Progenitor cell of endocrine pancreas (in vitro differentiated cells): ENCODE data around the gene ZNF726. TPM values are rescaled to one million over a fixed set of nuclear protein-coding genes. Genes with fewer than 3 reads are reported as not detected.
"Not testable (repeated sequence)": the region's sequence is repeated elsewhere in the genome, so short reads cannot be mapped to it uniquely, and the experiment has no call there.

Experiments used
- DNase-seq: peaks from one replicate; pipeline ENCODE4 v3.0.0; 2021; ENCODE audit warnings: low spot score; ENCODE audit not compliant: unreplicated experiment
- H3K27ac Mint-ChIP-seq: 2 replicates; pipeline ENCODE4 v1.8.0; 2021; ENCODE audit warnings: mild to moderate bottlenecking, moderate library complexity, mixed read lengths
- H3K27me3 Mint-ChIP-seq: 2 replicates; pipeline ENCODE4 v1.8.0; 2021; ENCODE audit warnings: mixed read lengths
- H3K36me3 Mint-ChIP-seq: 2 replicates; pipeline ENCODE4 v1.8.0; 2022; ENCODE audit warnings: mixed read lengths; ENCODE audit not compliant: insufficient read depth
- H3K4me1 Mint-ChIP-seq: 2 replicates; pipeline ENCODE4 v1.8.0; 2021; ENCODE audit warnings: low read depth, mixed read lengths
- H3K4me3 Mint-ChIP-seq: 2 replicates; pipeline ENCODE4 v1.8.0; 2021; ENCODE audit warnings: low read depth, mild to moderate bottlenecking, moderate library complexity, mixed read lengths
- H3K9me3 Mint-ChIP-seq: 2 replicates; pipeline ENCODE4 v1.8.0; 2021; ENCODE audit warnings: low read depth, mixed read lengths
- CTCF ChIP-seq: fragments of 200-600 bp; sonication (generic); IDR thresholded peaks from one replicate; pipeline ENCODE4 v1.5.0; 2021; ENCODE audit warnings: antibody characterized with exemption, mild to moderate bottlenecking; ENCODE audit not compliant: unreplicated experiment
- total RNA-seq: library from RNA; stranded (reverse); gene quantifications from 2 replicates; pipeline ENCODE4 v1.2.1, GENCODE V29; 2021

The ZNF726 gene
- total RNA-seq, 1 donor from 2014 or later, result 5.7 TPM

GRCh38 chr19:23969630-23970029, 54.9 kb downstream of the ZNF726 start:
- DNase-seq, result no peak
- H3K27me3 Mint-ChIP-seq, result peaks cover 3% of the 10 kb centered on the region
- peaks cover 46% of the 10 kb centered on the region for H3K9me3 Mint-ChIP-seq
- H3K27ac Mint-ChIP-seq, result no peak overlapping the region
- no peak for TF ChIP-seq CTCF
- H3K36me3 Mint-ChIP-seq, result peaks cover 8% of the 10 kb centered on the region
- no peaks in the 10 kb centered on the region for H3K4me1 Mint-ChIP-seq
- H3K4me3 Mint-ChIP-seq, result no peak overlapping the region

- Mint-ChIP-seq H3K27ac (no peak overlapping the region), H3K36me3 (peaks cover 3% of the 10 kb centered on the region), H3K4me1 (no peaks in the 10 kb centered on the region), H3K4me3 (no peak overlapping the region), H3K27me3 (peaks cover 3% of the 10 kb centered on the region), H3K9me3 (peaks cover 46% of the 10 kb centered on the region)
- TF ChIP-seq CTCF, result no peak
- no peak for DNase-seq
Measured at GRCh38 chr19:23971598-23971997, 56.9 kb downstream of the ZNF726 start.

GRCh38 chr19:23972161-23972560, 57.5 kb downstream of the ZNF726 start:
- Mint-ChIP-seq H3K4me1 (no peaks in the 10 kb centered on the region), H3K9me3 (peaks cover 43% of the 10 kb centered on the region), H3K4me3 (no peak overlapping the region), H3K36me3 (peaks cover 2% of the 10 kb centered on the region), H3K27me3 (peaks cover 3% of the 10 kb centered on the region), H3K27ac (no peak overlapping the region)
- DNase-seq, result no peak
- no peak for TF ChIP-seq CTCF

GRCh38 chr19:23974941-23975340, 60.3 kb downstream of the ZNF726 start:
- no peak for TF ChIP-seq CTCF
- Mint-ChIP-seq H3K27ac (no peak overlapping the region), H3K9me3 (peaks cover 53% of the 10 kb centered on the region), H3K27me3 (peaks cover 3% of the 10 kb centered on the region), H3K36me3 (peaks cover 2% of the 10 kb centered on the region), H3K4me3 (no peak overlapping the region), H3K4me1 (no peaks in the 10 kb centered on the region)
- no peak for DNase-seq

- peaks cover 55% of the 10 kb centered on the region for H3K9me3 Mint-ChIP-seq
- not testable (repeated sequence) for H3K4me3 Mint-ChIP-seq, H3K27me3 Mint-ChIP-seq, DNase-seq, H3K4me1 Mint-ChIP-seq, H3K36me3 Mint-ChIP-seq, H3K27ac Mint-ChIP-seq
Measured at GRCh38 chr19:23976631-23977030, 61.9 kb downstream of the ZNF726 start.

- H3K9me3 Mint-ChIP-seq, result peaks cover 60% of the 10 kb centered on the region
Measured at GRCh38 chr19:23977256-23977655, 62.6 kb downstream of the ZNF726 start.

More at GRCh38 chr19:23977256-23977655, 62.6 kb downstream of the ZNF726 start:
- not testable (repeated sequence) for H3K27ac Mint-ChIP-seq, DNase-seq, H3K4me1 Mint-ChIP-seq, H3K36me3 Mint-ChIP-seq, H3K27me3 Mint-ChIP-seq, H3K4me3 Mint-ChIP-seq
